Retinal pigment epithelial cell (primary cell): ENCODE data around the gene BRAP.
"Not testable (repeated sequence)": the region's sequence is repeated elsewhere in the genome, so short reads cannot be mapped to it uniquely, and the experiment has no call there.

Experiments used
- DNase-seq: peaks from one replicate; pipeline ENCODE4 v3.0.0-alpha.2; 2010; ENCODE audit warnings: low read depth
- H3K4me3 ChIP-seq: 2 replicates; pipeline ENCODE4 v1.5.1; 2011; ENCODE audit warnings: mild to moderate bottlenecking, low read length, control low read depth, moderate library complexity
- TF ChIP-seq, protein P1 (sequence below): conservative IDR thresholded peaks from 2 replicates; pipeline ENCODE4 v1.5.1; 2011; ENCODE audit warnings: low read depth, low read length, control low read depth, inconsistent platforms

Gene BRAP

DNA sequence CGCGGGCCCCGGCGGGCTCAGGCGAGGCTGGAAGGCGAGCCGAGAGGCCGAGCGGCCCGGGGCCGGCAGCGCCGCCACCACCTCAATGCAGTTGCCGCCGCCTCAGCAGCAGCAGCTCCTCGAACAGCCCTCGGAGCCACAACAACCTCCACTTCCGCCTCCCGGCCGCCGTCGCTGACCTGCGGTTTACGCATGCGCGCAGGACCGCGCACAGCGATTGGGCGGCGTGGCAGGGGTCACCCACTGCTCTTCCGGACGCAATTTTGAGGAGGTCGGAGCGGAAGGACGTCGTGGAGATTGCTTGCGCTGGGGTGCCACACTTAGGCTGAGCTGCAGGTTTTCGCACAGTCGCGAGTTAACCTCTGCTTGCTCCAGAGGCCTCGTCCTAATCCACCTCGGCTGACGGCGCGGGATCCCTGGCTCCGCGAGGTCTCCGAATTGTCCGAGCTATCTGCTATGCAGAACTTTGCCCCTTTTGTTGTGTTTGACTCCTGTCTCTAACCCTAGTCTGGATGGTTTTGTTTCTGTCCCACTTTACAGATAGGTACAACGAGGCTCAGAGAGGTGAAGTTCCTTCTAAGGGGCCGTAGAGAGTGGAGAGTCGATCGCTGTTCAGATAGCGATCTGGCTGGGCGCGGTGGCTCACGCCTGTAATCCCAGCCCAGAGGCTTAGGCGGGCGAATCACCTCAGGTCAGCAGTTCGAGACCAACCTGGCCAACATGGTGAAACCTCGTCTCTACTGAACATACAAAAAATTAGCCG lies at the start of gene BRAP, which contains the start of gene ACAD10:
Gene BRAP, minus strand, starts transcription at position 146 of the 763 bp plus-strand sequence. CDS start 164 bp downstream, outside the sequence.
Gene ACAD10, plus strand, starts transcription at position 243 of the 763 bp plus-strand sequence. CDS start 6,657 bp downstream, outside the sequence.
- DNase-seq, result peak; percentile 82
- TF ChIP-seq, protein P1, sequence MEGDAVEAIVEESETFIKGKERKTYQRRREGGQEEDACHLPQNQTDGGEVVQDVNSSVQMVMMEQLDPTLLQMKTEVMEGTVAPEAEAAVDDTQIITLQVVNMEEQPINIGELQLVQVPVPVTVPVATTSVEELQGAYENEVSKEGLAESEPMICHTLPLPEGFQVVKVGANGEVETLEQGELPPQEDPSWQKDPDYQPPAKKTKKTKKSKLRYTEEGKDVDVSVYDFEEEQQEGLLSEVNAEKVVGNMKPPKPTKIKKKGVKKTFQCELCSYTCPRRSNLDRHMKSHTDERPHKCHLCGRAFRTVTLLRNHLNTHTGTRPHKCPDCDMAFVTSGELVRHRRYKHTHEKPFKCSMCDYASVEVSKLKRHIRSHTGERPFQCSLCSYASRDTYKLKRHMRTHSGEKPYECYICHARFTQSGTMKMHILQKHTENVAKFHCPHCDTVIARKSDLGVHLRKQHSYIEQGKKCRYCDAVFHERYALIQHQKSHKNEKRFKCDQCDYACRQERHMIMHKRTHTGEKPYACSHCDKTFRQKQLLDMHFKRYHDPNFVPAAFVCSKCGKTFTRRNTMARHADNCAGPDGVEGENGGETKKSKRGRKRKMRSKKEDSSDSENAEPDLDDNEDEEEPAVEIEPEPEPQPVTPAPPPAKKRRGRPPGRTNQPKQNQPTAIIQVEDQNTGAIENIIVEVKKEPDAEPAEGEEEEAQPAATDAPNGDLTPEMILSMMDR, result no peak
- H3K4me3 ChIP-seq, result peak within 1 kb of the TSS; percentile 97

DNA sequence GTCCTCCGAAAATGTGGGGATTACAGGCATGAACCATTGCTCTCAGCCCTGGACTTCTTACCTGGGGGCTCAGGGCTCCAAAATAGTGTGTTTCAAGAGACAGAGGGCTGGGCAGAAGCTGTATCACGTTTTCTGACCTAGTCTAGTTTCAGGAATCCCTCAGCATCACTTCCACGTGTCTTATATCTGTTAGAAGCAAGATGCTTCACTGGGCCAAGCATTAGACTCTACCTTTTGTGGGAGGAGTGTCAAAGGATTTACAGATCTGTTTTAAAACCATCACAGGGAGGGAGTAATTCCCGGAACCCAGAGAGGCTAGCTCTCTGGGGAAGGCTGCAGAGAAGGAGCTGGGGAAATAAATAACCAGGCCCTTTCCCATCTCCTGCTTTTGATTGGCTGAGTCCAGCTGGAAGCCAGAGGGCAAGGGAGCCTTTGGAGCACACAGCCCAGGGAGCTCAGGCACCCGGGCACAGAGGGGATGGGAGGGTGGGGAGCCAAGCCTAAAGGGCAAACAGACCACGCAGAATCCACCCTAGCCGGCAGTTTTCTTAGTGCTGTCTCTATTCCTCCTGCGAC lies 47.7 kb upstream of the BRAP start:
- DNase-seq, result no peak
- TF ChIP-seq, protein P1, result no peak
- H3K4me3 ChIP-seq, result no peak overlapping the region

DNA sequence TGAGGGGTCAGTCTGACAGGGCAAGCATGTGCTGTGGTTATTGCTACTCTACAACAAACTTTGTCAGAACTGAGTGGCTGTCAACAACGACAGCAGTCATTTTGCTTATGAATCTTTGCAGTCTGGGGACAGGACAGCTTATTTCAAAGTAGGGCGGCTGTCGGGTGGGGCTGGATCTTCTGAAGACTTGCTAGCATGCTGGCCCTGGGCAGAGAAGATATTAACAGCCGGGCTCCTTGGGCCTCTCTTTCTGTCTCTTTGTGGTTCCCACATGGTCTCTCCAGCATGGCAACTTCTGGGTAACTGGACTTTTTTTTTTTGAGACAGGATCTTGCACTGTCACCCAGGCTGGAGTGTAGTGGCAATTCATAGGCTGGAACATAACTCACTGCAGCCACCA lies 47.0 kb upstream of the BRAP start:
- DNase-seq, result no peak
- H3K4me3 ChIP-seq, result no peak overlapping the region
- TF ChIP-seq, protein P1, result no peak

GRCh38 chr12:111730420-111730819 lies 44.7 kb upstream of the BRAP start:
- no peak overlapping the region for H3K4me3 ChIP-seq
- DNase-seq, result no peak
- TF ChIP-seq, protein P1, result no peak

GRCh38 chr12:111728795-111729194 lies 43.0 kb upstream of the BRAP start:
- no peak for DNase-seq
- TF ChIP-seq, protein P1, result no peak
- no peak overlapping the region for H3K4me3 ChIP-seq

- not testable (repeated sequence) for DNase-seq, H3K4me3 ChIP-seq
Measured at GRCh38 chr12:111723646-111724360, 38.0 kb upstream of the BRAP start.

DNA sequence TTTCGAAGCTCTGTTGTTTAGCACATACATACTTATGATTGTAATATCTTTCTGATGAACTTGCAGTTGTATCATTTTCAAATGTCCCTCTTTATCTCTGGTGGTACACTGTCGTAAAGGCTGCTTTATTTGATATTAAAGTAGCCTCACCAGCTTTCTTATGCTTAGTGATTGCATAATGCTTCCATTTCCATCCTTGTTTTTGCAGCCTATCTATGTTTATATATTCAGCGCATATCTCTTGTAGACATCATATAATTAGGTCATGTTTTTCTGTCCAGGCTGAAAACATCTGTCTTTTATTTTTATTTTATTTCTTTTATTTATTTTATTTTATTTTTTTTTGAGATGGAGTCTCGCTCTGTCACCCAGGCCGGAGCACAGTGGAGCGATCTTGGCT lies 34.7 kb upstream of the BRAP start:
- TF ChIP-seq, protein P1, result no peak
- H3K4me3 ChIP-seq, result no peak overlapping the region
- no peak for DNase-seq

DNA sequence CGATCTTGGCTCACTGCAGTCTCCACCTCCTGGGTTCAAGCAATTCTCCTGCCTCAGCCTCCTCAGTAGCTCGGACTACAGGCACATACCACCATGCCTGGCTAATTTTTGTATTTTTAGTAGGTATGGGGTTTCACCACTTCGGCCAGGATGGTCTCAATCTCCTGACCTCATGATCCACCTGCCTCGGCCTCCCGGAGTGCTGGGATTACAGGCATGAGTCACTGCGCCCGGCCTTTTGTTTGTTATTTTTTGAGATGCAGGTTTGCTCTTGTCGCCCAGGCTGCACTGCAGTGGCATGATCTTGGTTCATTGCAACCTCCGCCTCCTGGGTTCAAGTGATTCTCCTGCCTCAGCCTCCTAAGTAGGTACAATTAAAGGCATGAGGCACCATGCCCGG lies 33.6 kb upstream of the BRAP start:
- H3K4me3 ChIP-seq, DNase-seq: not testable (repeated sequence)
